Activated T-cell treated with anti-CD3 and anti-CD28 coated beads, Interleukin-2, amount 50 U/mL, for 24 hours (primary cell): ENCODE data around the gene DDRGK1.
A peak's percentile ranks its signal among the peaks of the same experiment; 100 is the strongest.
"Not testable (repeated sequence)": the region's sequence is repeated elsewhere in the genome, so short reads cannot be mapped to it uniquely, and the experiment has no call there.

Source experiments
- DNase-seq: peaks from one replicate; pipeline ENCODE4 v3.0.0-alpha.2; 2020
- H3K27ac Mint-ChIP-seq: 2 replicates; pipeline ENCODE4 v1.8.0; 2020; ENCODE audit warnings: mild to moderate bottlenecking, mixed read lengths
- H3K27me3 Mint-ChIP-seq: 2 replicates; pipeline ENCODE4 v1.8.0; 2020; ENCODE audit warnings: mixed read lengths
- H3K36me3 Mint-ChIP-seq: 2 replicates; pipeline ENCODE4 v1.8.0; 2020; ENCODE audit warnings: low read depth, mixed read lengths
- H3K4me1 Mint-ChIP-seq: 2 replicates; pipeline ENCODE4 v1.8.0; 2020; ENCODE audit warnings: low read depth, mixed read lengths
- H3K4me3 Mint-ChIP-seq: 2 replicates; pipeline ENCODE4 v1.8.0; 2020; ENCODE audit warnings: mild to moderate bottlenecking, moderate library complexity, mixed read lengths
- H3K9me3 Mint-ChIP-seq: 2 replicates; pipeline ENCODE4 v1.8.0; 2020; ENCODE audit warnings: mixed read lengths

DDRGK1 gene

DNA sequence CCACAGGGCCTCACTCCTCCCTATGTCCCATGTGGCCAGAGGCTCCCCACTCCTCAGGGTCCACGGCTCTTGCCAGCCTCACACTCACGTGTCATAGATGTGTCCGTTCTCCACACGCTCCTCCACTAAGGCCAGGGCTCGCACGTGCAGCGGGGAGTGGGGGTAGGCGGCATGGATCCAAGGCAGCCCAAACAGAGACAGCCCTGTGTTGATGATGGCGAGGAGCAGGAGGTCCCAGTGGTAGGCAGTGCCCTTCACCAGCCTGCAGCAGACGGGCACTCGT is 24.2 kb upstream of the DDRGK1 start:
- H3K27ac Mint-ChIP-seq, result no peak overlapping the region
- H3K4me3 Mint-ChIP-seq, result no peak overlapping the region
- peaks cover 18% of the 10 kb centered on the region for H3K36me3 Mint-ChIP-seq
- no peak for DNase-seq
- H3K4me1 Mint-ChIP-seq, result peaks cover 5% of the 10 kb centered on the region
- H3K9me3 Mint-ChIP-seq, result no peaks in the 10 kb centered on the region
- H3K27me3 Mint-ChIP-seq, result no peaks in the 10 kb centered on the region

DNA sequence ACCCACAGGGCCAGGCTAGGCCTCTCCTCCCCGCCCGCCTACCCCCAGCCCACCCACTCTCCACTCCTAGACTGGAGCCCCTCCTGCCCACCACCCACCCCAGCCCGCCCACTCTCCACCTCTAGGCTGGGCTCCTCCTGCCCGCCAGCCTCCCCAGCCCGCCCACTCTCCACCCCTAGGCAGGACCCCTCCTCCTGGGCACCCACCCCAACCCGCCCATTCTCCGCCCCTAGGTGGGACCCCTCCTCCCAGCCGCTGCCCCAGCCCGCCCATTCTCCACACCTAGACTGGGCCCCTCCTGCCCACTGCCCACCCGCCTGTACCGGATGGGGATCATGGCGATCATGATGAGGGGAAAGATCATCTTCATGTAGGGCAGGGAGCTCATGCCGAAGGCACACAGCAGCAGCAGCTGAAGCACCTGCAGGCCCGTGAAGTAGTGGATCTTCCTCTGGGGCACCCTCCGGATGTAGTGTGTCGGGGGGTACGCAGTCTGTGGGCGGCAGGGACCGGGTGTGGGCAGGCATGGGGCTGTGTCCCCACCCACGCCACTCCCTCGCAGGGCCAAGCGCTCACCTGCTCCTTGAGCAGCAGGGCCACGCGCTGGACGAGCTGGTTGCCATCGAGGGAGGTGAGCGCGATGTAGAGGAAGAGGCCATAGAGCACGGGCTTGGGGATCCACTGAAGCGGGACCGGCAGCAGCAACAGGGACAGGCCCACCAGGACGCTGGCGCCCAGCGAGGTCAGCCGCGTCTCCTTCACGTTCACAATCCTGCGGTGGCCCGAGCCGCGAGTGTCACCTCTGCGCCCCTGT is 23.7 kb upstream of the DDRGK1 start:
- H3K36me3 Mint-ChIP-seq, result peaks cover 24% of the 10 kb centered on the region
- no peak for DNase-seq
- H3K4me1 Mint-ChIP-seq, result peaks cover 11% of the 10 kb centered on the region
- no peaks in the 10 kb centered on the region for H3K9me3 Mint-ChIP-seq
- H3K27ac Mint-ChIP-seq, result no peak overlapping the region
- H3K27me3 Mint-ChIP-seq, result no peaks in the 10 kb centered on the region
- H3K4me3 Mint-ChIP-seq, result no peak overlapping the region

DNA sequence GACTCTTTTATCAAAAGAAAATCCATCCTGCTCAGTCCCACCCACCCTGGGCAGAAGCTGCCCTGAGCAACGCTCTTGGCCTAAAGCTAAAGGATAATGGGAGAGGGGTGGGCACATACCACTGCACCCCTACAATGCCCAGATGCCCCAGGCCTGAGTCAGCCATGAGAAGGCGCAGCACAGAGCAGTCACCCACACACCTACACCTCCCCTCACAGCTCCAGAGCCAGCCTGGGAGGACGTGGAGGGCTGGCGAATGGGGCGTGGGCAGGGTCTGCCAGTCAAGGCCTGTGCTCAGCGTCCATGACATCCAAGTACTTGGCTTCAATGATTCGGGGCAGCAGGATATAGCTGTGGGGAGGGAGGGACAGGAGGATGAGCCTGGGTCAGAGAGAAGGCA is 23.0 kb upstream of the DDRGK1 start:
- DNase-seq, result no peak
- Mint-ChIP-seq H3K4me1 (peaks cover 17% of the 10 kb centered on the region), H3K27me3 (no peaks in the 10 kb centered on the region), H3K36me3 (peaks cover 30% of the 10 kb centered on the region), H3K9me3 (no peaks in the 10 kb centered on the region), H3K4me3 (no peak overlapping the region), H3K27ac (no peak overlapping the region)

DNA sequence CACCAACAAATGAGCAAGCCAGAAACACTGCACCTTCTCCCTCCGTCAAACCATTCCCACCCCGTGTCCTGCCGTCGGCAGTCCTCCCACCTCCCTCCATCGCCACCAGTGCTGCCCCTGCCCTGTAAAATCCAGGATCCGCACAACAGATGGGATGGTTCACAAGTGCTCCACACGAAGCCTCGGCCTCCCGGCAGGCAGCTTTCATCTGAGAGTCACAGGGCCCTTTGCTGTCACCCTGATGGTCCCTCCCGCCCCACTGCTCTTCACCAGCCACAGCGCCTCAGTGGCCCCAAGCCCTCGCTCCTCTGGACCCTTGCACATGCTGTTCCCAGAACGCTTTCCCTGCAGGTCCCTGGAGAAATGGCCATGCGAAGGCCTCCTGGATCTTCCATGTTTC is 22.4 kb upstream of the DDRGK1 start:
- Mint-ChIP-seq H3K36me3 (peaks cover 37% of the 10 kb centered on the region), H3K27me3 (no peaks in the 10 kb centered on the region), H3K4me3 (no peak overlapping the region), H3K27ac (peak overlapping the region; percentile 44), H3K9me3 (no peaks in the 10 kb centered on the region), H3K4me1 (peaks cover 19% of the 10 kb centered on the region)
- DNase-seq, result no peak

DNA sequence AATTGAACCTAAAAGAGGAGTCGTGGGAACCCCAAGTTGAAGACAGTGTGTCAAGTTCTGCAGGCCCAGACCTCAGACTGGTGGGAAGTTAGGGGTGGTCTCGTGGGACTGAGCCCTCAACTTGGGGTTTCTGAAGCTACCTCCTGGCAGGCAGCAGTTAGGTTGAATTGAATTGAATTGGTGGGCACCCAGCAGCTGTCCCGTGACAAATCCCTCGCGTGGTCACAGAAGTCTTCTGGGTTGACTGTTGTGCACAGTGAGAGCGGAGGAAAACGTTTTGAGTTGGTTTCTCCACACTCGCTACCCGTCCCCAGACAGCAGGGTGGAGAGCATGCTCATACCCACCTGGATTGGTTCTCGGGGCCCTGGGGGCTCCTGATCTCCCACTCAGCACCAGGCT is 21.6 kb upstream of the DDRGK1 start:
- H3K27ac Mint-ChIP-seq, result no peak overlapping the region
- DNase-seq, result no peak
- H3K36me3 Mint-ChIP-seq, result peaks cover 44% of the 10 kb centered on the region
- H3K27me3 Mint-ChIP-seq, result no peaks in the 10 kb centered on the region
- no peak overlapping the region for H3K4me3 Mint-ChIP-seq
- H3K4me1 Mint-ChIP-seq, result peaks cover 27% of the 10 kb centered on the region
- H3K9me3 Mint-ChIP-seq, result no peaks in the 10 kb centered on the region

DNA sequence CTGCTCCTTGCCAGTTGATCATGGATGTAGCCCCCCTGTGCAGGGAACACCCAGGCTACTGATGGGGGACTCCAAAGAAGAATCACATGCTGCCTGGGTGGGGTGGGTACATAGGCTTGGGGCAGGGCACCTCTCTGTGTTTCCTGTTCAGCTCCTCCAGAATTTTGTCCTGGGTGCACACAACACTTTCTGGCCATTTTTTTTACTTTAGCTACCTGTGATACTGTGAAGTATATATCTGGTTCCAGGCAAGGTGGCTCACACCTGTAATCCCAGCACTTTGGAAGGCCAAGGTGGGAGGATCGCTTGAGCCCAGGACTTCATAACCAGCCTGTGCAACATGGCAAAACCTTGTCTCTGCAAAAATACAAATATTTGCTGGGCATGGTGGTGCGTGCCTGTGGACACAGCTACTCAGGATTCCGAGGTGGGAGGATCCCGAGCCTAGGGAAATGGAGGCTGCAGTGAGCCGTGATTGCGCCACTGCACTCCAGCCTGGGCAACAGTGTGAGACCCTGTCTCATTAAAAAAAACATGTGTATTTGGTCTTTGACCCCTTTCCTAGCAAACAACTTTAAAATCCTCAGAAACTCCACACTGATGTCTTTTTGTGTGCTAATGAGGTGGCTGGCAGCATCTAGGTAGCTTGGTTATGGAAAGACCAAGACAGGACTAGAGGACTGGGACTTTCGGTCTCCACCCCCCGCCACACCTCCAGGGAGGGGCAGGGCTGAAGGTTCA is 20.4 kb upstream of the DDRGK1 start:
- no peak overlapping the region for H3K4me3 Mint-ChIP-seq
- no peak overlapping the region for H3K27ac Mint-ChIP-seq
- H3K9me3 Mint-ChIP-seq, result no peaks in the 10 kb centered on the region
- peaks cover 57% of the 10 kb centered on the region for H3K36me3 Mint-ChIP-seq
- peaks cover 27% of the 10 kb centered on the region for H3K4me1 Mint-ChIP-seq
- no peaks in the 10 kb centered on the region for H3K27me3 Mint-ChIP-seq
- DNase-seq, result no peak

DNA sequence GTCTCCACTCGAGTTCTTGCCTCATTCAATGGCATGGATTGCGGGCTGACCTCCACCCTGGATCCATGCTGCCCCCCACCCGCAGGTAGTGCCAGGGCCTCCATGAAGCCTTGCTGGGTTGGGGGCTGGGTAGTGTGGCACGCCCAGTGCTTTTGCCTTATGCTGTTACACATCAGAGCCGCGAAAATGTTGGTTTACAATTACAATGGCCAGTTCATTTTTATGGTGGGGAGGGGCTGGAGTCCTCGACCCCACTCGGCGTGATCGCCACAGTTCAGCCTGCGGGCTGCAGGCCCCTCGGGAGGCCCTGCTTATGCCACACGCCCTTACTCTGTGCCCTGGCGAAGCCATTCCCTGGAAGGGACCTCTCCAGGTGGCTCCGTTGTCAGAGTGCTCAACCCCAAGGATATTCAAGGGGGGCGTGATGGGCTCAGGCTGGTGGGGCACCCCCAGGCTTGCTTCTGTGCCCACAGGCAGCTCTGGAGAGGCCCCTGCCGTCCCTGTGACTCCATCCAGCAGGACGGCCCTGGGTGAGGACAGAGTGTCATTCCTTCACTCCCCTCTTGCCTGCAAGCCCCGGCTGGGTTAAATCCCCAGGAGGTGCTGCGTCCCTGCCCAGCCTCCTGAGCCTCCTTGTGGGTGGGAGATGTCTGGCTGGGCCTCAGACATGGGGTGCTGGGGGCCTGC is 19.7 kb upstream of the DDRGK1 start:
- H3K27ac Mint-ChIP-seq, result peak overlapping the region; percentile 37
- no peaks in the 10 kb centered on the region for H3K9me3 Mint-ChIP-seq
- no peak overlapping the region for H3K4me3 Mint-ChIP-seq
- no peaks in the 10 kb centered on the region for H3K27me3 Mint-ChIP-seq
- no peak for DNase-seq
- peaks cover 27% of the 10 kb centered on the region for H3K4me1 Mint-ChIP-seq
- H3K36me3 Mint-ChIP-seq, result peaks cover 64% of the 10 kb centered on the region

DNA sequence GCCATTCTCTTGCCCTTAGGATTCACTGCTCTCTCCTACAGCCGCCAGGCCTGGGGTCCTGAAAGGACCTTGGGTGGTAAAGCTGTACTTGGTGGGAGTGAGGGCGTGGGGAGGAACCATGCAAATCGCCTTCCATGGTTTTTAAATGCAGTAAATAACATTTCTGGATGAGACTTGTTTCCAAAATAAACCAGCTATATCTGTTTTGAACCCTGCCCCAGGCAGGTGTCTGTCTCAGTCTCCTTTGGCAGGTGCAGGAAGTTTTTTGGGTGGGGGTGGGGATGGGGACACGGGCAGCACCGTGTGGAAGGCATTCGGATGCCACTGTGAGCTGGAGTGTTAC is 19.1 kb upstream of the DDRGK1 start:
- Mint-ChIP-seq H3K4me1 (peaks cover 28% of the 10 kb centered on the region), H3K27me3 (no peaks in the 10 kb centered on the region), H3K4me3 (no peak overlapping the region), H3K27ac (peak overlapping the region; percentile 72), H3K36me3 (peaks cover 66% of the 10 kb centered on the region), H3K9me3 (no peaks in the 10 kb centered on the region)
- no peak for DNase-seq

DNA sequence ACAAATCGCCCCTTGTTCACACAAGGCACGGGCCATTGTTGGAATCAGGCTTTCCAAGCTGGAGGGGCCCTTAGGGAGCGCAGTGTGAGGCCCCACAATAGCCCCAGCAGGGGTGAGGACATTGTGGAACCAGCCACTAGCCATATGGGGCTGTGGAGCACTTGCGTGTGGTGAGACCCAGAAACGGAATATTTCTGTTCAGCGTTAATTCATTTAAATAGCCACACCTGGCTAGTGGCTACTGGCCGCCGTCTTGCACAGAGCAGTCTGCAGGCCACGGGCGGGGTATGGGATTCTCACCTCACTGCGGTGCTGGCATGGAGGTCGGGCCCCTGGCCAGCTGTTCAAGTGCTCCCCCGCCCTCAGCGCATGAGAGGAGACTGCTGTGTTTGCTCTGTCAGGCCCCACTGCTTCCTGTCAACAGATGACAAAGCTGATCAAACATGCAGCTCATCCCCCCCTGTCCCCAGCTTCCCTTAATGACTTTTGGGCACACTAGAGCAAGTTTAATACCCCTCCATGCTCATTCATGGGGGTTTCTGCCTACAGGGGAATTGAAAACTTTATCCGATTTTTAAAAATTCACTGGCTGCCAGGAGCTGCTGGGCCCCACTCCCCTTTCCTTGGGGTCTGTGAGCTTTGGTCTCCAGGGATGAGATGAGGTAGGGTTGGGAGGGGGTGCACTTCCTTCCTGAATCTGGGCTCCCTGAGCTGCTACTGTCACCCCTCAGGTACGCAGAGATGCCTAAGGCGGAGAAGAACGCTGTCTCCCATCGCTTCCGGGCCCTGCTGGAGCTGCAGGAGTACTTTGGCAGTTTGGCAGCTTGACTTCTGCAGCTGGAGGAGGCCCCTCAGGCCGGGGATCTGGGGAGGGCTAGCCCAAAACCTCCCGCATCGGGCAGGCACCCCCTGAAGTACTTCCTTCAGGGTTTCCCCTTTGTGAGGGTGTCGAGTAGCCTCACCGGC is 18.4 kb upstream of the DDRGK1 start:
- Mint-ChIP-seq H3K4me1 (peaks cover 29% of the 10 kb centered on the region), H3K27ac (peak overlapping the region; percentile 72), H3K4me3 (no peak overlapping the region), H3K36me3 (peaks cover 70% of the 10 kb centered on the region), H3K9me3 (no peaks in the 10 kb centered on the region), H3K27me3 (no peaks in the 10 kb centered on the region)
- no peak for DNase-seq

DNA sequence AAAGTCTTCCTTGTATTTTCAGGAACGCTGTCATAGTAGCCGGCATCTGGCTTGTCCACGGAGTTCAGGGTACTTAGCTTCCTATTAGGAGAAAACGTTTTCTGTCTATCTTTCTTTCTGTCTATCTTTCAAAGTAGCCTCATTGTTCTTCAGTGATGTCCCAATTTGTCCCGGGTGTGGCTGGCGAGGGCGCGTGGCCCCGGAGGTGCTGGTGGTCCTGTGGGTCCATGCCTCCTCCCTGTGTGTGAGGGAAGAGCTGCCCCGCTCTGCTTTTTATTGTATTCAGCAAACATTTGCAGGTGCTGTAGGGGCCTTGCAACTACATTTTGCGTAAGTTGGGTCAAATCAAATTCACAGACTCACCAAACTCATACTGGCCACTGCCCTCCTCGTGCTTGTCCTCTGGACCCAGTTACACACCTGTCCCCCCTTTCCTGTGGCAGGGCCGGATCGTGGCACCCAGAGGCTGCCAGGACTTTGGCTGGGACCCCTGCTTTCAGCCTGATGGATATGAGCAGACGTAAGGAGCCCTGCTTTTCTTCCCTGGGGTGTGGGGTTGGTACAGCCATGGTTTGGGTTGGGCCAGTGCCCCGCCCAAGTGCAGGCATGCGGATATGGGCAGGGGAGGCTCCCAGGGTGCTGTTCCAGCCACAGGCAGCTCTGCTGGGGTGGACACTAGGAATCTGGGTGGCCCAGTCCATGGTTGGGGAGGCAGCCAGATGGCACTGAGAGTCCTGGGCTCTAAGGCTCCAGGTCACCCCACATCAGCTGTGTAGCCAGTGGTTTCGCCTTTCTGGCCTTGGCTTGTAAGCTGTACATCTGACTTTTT is 17.1 kb upstream of the DDRGK1 start:
- H3K27ac Mint-ChIP-seq, result no peak overlapping the region
- peaks cover 29% of the 10 kb centered on the region for H3K4me1 Mint-ChIP-seq
- no peak overlapping the region for H3K4me3 Mint-ChIP-seq
- H3K9me3 Mint-ChIP-seq, result no peaks in the 10 kb centered on the region
- DNase-seq, result no peak
- H3K36me3 Mint-ChIP-seq, result peaks cover 69% of the 10 kb centered on the region
- H3K27me3 Mint-ChIP-seq, result no peaks in the 10 kb centered on the region

DNA sequence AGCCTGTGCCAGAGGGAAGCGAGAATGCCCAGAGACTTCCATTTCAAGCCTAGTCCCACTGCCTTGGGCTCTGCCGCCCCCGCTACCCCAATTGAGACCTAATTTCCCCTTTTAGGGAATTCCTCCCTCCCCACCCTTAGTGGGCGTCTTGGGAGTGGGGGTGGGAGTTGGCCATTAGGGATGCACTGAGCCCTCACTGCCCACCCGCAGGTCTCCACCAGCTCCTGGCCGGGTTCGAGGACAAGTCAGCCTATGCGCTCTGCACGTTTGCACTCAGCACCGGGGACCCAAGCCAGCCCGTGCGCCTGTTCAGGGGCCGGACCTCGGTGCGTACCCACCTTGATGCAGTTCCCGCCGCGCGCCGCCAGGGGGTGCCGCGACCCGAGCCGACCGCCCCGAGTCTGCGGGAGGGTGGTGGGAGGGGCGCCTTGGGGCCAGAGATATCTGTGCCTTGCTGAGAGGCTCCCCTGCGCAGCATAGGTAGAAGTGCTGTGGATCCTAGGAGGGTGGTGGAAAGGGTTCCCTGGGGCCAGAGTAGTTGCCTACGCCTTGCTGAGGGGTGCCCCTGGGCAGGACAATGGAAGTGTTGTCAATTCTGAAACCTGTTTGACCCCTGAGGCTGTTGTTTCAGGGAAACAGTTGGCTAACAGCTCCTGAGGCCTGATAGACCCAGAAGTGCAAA is 14.0 kb upstream of the DDRGK1 start:
- no peak overlapping the region for H3K4me3 Mint-ChIP-seq
- no peaks in the 10 kb centered on the region for H3K9me3 Mint-ChIP-seq
- peaks cover 21% of the 10 kb centered on the region for H3K4me1 Mint-ChIP-seq
- peaks cover 80% of the 10 kb centered on the region for H3K36me3 Mint-ChIP-seq
- peak; percentile 87 for DNase-seq
- H3K27me3 Mint-ChIP-seq, result no peaks in the 10 kb centered on the region
- H3K27ac Mint-ChIP-seq, result no peak overlapping the region

DNA sequence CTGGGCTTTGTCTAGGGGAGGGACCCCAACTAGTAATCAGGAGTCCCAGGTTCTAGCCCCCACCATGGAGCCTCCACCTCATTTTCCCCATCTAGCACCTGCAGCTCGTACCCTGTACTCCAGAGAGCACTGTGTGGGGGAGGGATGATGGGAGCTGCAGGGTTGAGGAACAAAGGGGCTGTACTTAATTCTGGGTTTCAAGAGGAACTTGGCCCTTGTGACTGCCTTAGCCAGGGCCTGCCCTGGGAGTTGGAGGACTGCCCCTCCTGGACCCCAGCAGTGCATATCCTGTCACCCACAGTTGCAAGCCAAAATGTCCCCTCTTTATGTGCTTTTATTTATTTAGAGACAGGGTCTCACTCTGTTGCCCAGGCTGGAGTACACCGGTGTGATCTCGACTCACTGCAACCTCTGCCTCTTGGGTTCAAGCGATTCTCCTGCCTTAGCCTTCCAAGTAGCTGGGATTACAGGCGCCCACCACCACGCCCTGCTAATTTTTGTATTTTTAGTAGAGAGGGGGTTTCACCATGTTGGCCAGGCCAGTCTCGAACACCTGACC is 11.0 kb upstream of the DDRGK1 start:
- Mint-ChIP-seq H3K4me1 (peaks cover 12% of the 10 kb centered on the region), H3K36me3 (peaks cover 65% of the 10 kb centered on the region)
- not testable (repeated sequence) for H3K4me3 Mint-ChIP-seq, H3K27me3 Mint-ChIP-seq, H3K9me3 Mint-ChIP-seq, H3K27ac Mint-ChIP-seq, DNase-seq

DNA sequence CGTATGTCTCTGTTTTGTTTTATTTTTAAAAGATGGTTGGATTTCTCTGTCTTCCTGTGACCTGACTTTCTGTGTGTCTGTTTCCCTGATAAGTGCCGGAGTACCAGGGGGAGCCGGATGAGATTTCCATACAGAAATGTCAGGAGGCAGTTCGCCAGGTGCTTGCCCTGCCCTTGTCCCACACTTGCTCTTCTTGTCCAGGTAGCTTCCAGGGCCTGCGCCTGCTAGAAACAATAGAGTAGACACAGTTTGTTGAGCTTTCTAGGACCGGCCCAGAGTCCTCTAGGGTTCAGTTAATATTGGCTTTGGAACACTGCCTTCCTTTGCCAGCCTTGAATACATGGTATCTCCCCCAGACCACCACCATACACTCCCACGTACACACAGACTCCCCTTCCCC is 8.7 kb upstream of the DDRGK1 start:
- no peak overlapping the region for H3K27ac Mint-ChIP-seq
- H3K9me3 Mint-ChIP-seq, result no peaks in the 10 kb centered on the region
- H3K4me3 Mint-ChIP-seq, result no peak overlapping the region
- DNase-seq, result no peak
- no peaks in the 10 kb centered on the region for H3K27me3 Mint-ChIP-seq
- H3K4me1 Mint-ChIP-seq, result peaks cover 22% of the 10 kb centered on the region
- H3K36me3 Mint-ChIP-seq, result peaks cover 62% of the 10 kb centered on the region
